ENCODE data around the gene CIROP. TPM values are rescaled to one million over a fixed set of nuclear protein-coding genes. Genes with fewer than 3 reads are reported as not detected.

Gene CIROP
- total and polyA plus RNA-seq, 9 of the 15 experiments (the other 6 are each of a cell fraction or from before 2014, with no cell fraction given) = not detected

DNA sequence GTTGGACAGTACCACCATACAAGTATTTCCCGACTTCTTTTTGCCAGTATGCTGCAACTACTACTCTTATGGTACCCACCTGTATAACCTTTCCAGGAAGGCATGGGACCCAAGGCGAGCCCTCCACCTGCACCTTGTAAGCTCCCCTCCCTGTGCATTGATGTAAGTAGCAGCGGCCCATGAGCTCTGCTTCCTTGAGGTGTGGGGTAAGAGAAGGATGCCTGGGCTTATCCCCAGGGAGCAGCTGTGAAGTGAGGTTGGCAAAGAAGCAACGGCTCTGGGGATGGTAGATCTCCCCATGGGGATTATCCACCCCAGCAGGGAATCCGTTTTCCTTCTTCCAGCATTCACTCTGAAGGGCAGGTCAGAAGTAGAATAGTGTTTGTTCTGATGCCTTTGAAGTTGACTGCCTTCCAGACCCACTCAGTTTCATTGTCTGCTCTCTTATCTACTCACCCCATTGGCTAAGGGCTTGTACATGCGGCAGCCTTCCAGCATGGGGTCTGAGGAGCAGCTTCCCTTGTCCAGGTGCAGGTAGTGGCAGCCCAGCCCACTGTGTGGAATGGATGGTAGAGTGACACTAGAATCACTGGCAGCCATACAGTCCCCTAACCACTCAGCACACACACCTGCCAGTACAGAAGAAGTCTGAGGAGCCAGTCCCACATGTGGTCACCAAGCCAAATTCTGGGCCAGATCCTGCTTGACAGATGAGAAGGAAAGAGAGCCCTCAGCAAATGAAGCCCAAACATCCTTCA, 3.4 kb downstream of the CIROP start:
- no peak for TF ChIP-seq TARDBP (IDR thresholded peaks at IDR 0.05)
- no peak for TF ChIP-seq BCOR (IDR thresholded peaks at IDR 0.05)
- TF ChIP-seq ZNF764 (CRISPR knock-in tag; IDR thresholded peaks at IDR 0.05; ENCODE audit: low read depth) = no peak
- no peak for TF ChIP-seq EGR1 (conservative IDR thresholded peaks at IDR 0.05)
- no peak for TF ChIP-seq SRSF1 (IDR thresholded peaks at IDR 0.05; ENCODE audit: low read depth, low read length)
- TF ChIP-seq ZNF695 (CRISPR knock-in tag; IDR thresholded peaks at IDR 0.05) = no peak
- no peak for TF ChIP-seq ARID1B (IDR thresholded peaks at IDR 0.05)
- TF ChIP-seq, protein P1, sequence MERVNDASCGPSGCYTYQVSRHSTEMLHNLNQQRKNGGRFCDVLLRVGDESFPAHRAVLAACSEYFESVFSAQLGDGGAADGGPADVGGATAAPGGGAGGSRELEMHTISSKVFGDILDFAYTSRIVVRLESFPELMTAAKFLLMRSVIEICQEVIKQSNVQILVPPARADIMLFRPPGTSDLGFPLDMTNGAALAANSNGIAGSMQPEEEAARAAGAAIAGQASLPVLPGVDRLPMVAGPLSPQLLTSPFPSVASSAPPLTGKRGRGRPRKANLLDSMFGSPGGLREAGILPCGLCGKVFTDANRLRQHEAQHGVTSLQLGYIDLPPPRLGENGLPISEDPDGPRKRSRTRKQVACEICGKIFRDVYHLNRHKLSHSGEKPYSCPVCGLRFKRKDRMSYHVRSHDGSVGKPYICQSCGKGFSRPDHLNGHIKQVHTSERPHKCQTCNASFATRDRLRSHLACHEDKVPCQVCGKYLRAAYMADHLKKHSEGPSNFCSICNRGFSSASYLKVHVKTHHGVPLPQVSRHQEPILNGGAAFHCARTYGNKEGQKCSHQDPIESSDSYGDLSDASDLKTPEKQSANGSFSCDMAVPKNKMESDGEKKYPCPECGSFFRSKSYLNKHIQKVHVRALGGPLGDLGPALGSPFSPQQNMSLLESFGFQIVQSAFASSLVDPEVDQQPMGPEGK (CRISPR knock-in tag; IDR thresholded peaks at IDR 0.05; ENCODE audit: borderline replicate concordance) = no peak
- Histone ChIP-seq H3K4me1 (replicated peaks in 1 of 2; ENCODE audit: control insufficient read depth in 2 of 2, insufficient read depth in 2 of 2, low read length in 2 of 2) (peaks cover 11 to 21% of the 10 kb centered on the region in 2 experiments; a peak in 3 of 5 replicates), H3K27ac (ENCODE audit: extremely low read depth, low read depth, low read length) (no peak overlapping the region), H3K27me3 (ENCODE audit: control insufficient read depth in 2 of 2, insufficient read depth in 2 of 2, low read length in 2 of 2) (no peaks in the 10 kb centered on the region), H2AFZ (ENCODE audit: low read depth, low read length) (no peak overlapping the region), H3K9me3 (replicated peaks; ENCODE audit: control insufficient read depth, insufficient read depth, low read depth, low read length) (no peaks in the 10 kb centered on the region), H3K9ac (ENCODE audit: insufficient read depth in 1 of 2, low read depth in 2 of 2, low read length in 2 of 2) (peak overlapping the region in 1 of 2 experiments; percentile 10; a peak in 1 of 4 replicates), H3K9me1 (ENCODE audit: control insufficient read depth, insufficient read depth, low read length) (no peaks in the 10 kb centered on the region), H3K4me3 (no peak overlapping the region), H4K20me1 (replicated peaks; ENCODE audit: control insufficient read depth, insufficient read depth, low read length) (0 out of 2 replicates have a peak, but pooled peaks cover 4% of the 10 kb centered on the region), H3K4me2 (ENCODE audit: insufficient read depth, low read length) (no peak overlapping the region), H3K36me3 (ENCODE audit: control insufficient read depth, insufficient read depth, low read length) (peaks cover 26% of the 10 kb centered on the region; the same call in 2 of the 3 replicates), H3K79me2 (ENCODE audit: control insufficient read depth, insufficient read depth, low read length) (peaks cover 28% of the 10 kb centered on the region)
- ATAC-seq = peak; percentile 32
- DNase-seq (ENCODE audit: extremely low read depth in 1 of 4, low spot score in 3 of 4) = peak in 1 of 4 experiments; percentile 17
- intact Hi-C loops (cut with micrococcal nuclease) (no loop called here), in situ Hi-C loops (cut with MboI) (no loop called here)
- BruUV-seq (replicated peaks) = no TSS peak
- WGBS (ENCODE audit: insufficient coverage, low coverage, missing lambda C conversion rate) = 42% methylated on average over 6 of the region's 6 CpGs
- POLR2A ChIA-PET = interaction anchor here (0.6 to 1.2 kb wide), 5 partner anchors 9 to 18 kb away, joined by 3 to 4 read pairs (median 3); partner anchors contain the start of gene CEBPE
- CTCF ChIA-PET (ENCODE audit: low intra/inter-chr PET ratio) = no interaction called here
- FAIRE-seq = no peak

Data from K562 (cell line).